Activated CD8-positive, alpha-beta T cell treated with anti-CD3 and anti-CD28 coated beads for 36 hours (primary cell): Measurements from ENCODE around the gene ZMYND10. TPM values are rescaled to one million over a fixed set of nuclear protein-coding genes. Genes with fewer than 3 reads are reported as not detected.

Experiments
- ATAC-seq: fragments of 200-7000 bp; cut with Tn5 transposase; one replicate; pipeline ENCODE4 v1.10.0; 2021; ENCODE audit warnings: mild to moderate bottlenecking, moderate library complexity
- CTCF ChIA-PET: fragments of 350-600 bp; sonication (Branson Sonifier 250); formaldehyde crosslinking; loops from one replicate; lab custom pipeline; 2021; ENCODE audit warnings: antibody characterized with exemption; lab: Charles Lee
- POLR2A ChIA-PET: fragments of 350-600 bp; sonication (Branson Sonifier 250); formaldehyde crosslinking; loops from one replicate; lab custom pipeline; 2021; ENCODE audit warnings: antibody characterized with exemption; lab: Charles Lee
- DNase-seq: peaks from one replicate; pipeline ENCODE4 v3.0.0-alpha.2; 2020
- H3K27ac Mint-ChIP-seq: one replicate; pipeline ENCODE4 v1.8.0; 2021; ENCODE audit warnings: mild to moderate bottlenecking, mixed read lengths
- H3K27me3 Mint-ChIP-seq: one replicate; pipeline ENCODE4 v1.8.0; 2021; ENCODE audit warnings: mixed read lengths
- H3K36me3 Mint-ChIP-seq: one replicate; pipeline ENCODE4 v1.8.0; 2021; ENCODE audit warnings: low read depth, mixed read lengths
- H3K4me1 Mint-ChIP-seq: one replicate; pipeline ENCODE4 v1.8.0; 2021; ENCODE audit warnings: low read depth, mixed read lengths
- H3K4me3 Mint-ChIP-seq: one replicate; pipeline ENCODE4 v1.8.0; 2021; ENCODE audit warnings: mild to moderate bottlenecking, moderate library complexity, mixed read lengths
- H3K9me3 Mint-ChIP-seq: one replicate; pipeline ENCODE4 v1.8.0; 2021; ENCODE audit warnings: mixed read lengths
- intact Hi-C: fragments of 100-400 bp; cut with micrococcal nuclease; formaldehyde crosslinking; loops from one replicate; pipeline ENCODE4 v1.10.0; 2022
- total RNA-seq, 2 experiments: library from RNA; stranded (reverse); gene quantifications; one replicate each; pipeline ENCODE4 v1.2.3, GENCODE V29; 2021
- TF ChIP-seq, protein P1 (sequence below): fragments of 200-600 bp; IDR thresholded peaks from one replicate; pipeline ENCODE4 v1.8.0; 2022; ENCODE audit warnings: antibody characterized with exemption, mild to moderate bottlenecking

Gene ZMYND10
- total RNA-seq, 2 experiments from 2014 or later = 1.5 to 2.6 TPM

- POLR2A ChIA-PET = interaction anchor here (0.6 to 3.1 kb wide), 18 partner anchors 9 to 269 kb away, joined by 3 to 14 read pairs (median 4); partner anchors contain the start of genes CYB561D2, LSMEM2, NPRL2 and RASSF1
- Mint-ChIP-seq H3K27ac (peak within 1 kb of the TSS; percentile 98), H3K4me1 (peaks cover 17% of the 10 kb centered on the region), H3K27me3 (no peaks in the 10 kb centered on the region), H3K36me3 (peaks cover 1% of the 10 kb centered on the region), H3K9me3 (no peaks in the 10 kb centered on the region), H3K4me3 (peak within 1 kb of the TSS; percentile 99)
- TF ChIP-seq, protein P1, sequence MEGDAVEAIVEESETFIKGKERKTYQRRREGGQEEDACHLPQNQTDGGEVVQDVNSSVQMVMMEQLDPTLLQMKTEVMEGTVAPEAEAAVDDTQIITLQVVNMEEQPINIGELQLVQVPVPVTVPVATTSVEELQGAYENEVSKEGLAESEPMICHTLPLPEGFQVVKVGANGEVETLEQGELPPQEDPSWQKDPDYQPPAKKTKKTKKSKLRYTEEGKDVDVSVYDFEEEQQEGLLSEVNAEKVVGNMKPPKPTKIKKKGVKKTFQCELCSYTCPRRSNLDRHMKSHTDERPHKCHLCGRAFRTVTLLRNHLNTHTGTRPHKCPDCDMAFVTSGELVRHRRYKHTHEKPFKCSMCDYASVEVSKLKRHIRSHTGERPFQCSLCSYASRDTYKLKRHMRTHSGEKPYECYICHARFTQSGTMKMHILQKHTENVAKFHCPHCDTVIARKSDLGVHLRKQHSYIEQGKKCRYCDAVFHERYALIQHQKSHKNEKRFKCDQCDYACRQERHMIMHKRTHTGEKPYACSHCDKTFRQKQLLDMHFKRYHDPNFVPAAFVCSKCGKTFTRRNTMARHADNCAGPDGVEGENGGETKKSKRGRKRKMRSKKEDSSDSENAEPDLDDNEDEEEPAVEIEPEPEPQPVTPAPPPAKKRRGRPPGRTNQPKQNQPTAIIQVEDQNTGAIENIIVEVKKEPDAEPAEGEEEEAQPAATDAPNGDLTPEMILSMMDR = peak; percentile 65
- ATAC-seq (peak; percentile 92), DNase-seq (peak; percentile 100)
- CTCF ChIA-PET = interaction anchor here (0.8 to 1.9 kb wide), 18 partner anchors 9 to 104 kb away, joined by 3 to 8 read pairs (median 4); partner anchors contain the start of genes LSMEM2, RASSF1 and TUSC2
- intact Hi-C loops = no loop called here
These were observed 46.5 kb downstream of the ZMYND10 start, which contains the start of the genes HYAL3 and NAA80 for GRCh38 chr3:50298836-50299637. HYAL3 (minus strand) TSS chr3:50299405; CDS start chr3:50295602, 3,803 bp downstream. NAA80 (minus strand) TSS chr3:50299405; CDS start chr3:50297463, 1,942 bp downstream.

GRCh38 chr3:50297896-50298725 is 47.4 kb downstream of the ZMYND10 start:
- no peak for ATAC-seq
- intact Hi-C loops = no loop called here
- ChIA-PET CTCF (interaction anchor here (0.6 to 1.9 kb wide), 9 partner anchors 9 to 55 kb away, joined by 3 to 8 read pairs (median 4); partner anchors contain the start of genes LSMEM2 and TUSC2), POLR2A (interaction anchor here (0.9 to 3.1 kb wide), 13 partner anchors 8 to 61 kb away, joined by 3 to 14 read pairs (median 6); partner anchors contain the start of genes CYB561D2, LSMEM2, NPRL2 and RASSF1)
- Mint-ChIP-seq H3K9me3 (no peaks in the 10 kb centered on the region), H3K27me3 (no peaks in the 10 kb centered on the region), H3K4me1 (peaks cover 17% of the 10 kb centered on the region), H3K36me3 (peaks cover 1% of the 10 kb centered on the region), H3K4me3 (peak overlapping the region; percentile 99), H3K27ac (peak overlapping the region; percentile 98)
- TF ChIP-seq, protein P1 = no peak
- DNase-seq = no peak

- H3K4me3 Mint-ChIP-seq = peak overlapping the region; percentile 99
- ChIA-PET CTCF (interaction anchor here (1.0 to 1.9 kb wide), 3 partner anchors 8 to 27 kb away, joined by 3 to 8 read pairs (median 4); no protein-coding TSS in a partner anchor), POLR2A (interaction anchor here (1.8 to 3.1 kb wide), 2 partner anchors 9 to 40 kb away, joined by 7 to 14 read pairs; no protein-coding TSS in a partner anchor)
- ATAC-seq (no peak), DNase-seq (no peak)
- H3K9me3 Mint-ChIP-seq = no peaks in the 10 kb centered on the region
- peaks cover 23% of the 10 kb centered on the region for H3K4me1 Mint-ChIP-seq
- no peaks in the 10 kb centered on the region for H3K27me3 Mint-ChIP-seq
- H3K36me3 Mint-ChIP-seq = peaks cover 1% of the 10 kb centered on the region
- TF ChIP-seq, protein P1 = no peak
- no peak overlapping the region for H3K27ac Mint-ChIP-seq
- intact Hi-C loops = no loop called here
These were observed 48.2 kb downstream of the ZMYND10 start for GRCh38 chr3:50297384-50297775.

DNA sequence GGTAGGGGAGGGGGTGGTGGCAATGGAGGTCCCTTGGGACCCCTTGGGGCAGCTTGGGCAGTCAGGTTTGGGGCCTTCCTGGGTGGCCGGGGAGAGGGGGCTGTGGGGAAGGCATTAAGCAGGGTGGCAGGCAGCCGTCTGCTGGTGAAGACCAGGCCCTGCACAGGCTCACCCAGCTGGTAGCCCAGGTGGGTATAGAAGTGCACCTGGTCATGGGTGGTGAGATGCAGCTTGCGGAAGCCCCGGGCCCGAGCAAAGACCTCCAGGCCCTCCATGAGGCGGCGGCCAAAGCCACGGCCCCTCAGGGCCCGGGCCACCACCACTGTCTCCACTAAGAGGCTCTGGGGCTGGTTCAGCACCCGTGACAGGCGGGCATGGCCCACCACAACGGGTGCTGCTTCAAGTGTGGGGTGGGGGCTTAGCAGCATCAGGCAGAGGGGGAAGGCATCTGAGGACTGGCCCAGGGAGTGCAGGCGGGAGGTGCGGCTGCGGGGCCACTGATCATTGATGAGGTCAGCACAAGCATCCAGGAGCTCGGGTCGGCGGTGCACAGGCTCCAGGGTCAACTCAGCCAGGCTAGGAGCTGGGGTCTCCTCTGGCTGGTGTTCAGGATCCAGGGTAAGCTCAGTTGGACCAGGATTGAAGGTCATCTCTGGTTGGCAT is 48.7 kb downstream of the ZMYND10 start:
- Mint-ChIP-seq H3K27me3 (no peaks in the 10 kb centered on the region), H3K4me3 (no peak overlapping the region), H3K9me3 (no peaks in the 10 kb centered on the region), H3K27ac (no peak overlapping the region), H3K4me1 (peaks cover 23% of the 10 kb centered on the region), H3K36me3 (peaks cover 1% of the 10 kb centered on the region)
- CTCF ChIA-PET = interaction anchor here (1.0 to 1.1 kb wide), 3 partner anchors 25 to 50 kb away, joined by 3 to 4 read pairs (median 3); no protein-coding TSS in a partner anchor
- intact Hi-C loops = no loop called here
- no peak for DNase-seq
- POLR2A ChIA-PET = interaction anchor here (0.9 to 3.1 kb wide), 2 partner anchors 9 to 40 kb away, joined by 3 to 14 read pairs; no protein-coding TSS in a partner anchor
- TF ChIP-seq, protein P1 = no peak
- no peak for ATAC-seq
